Measurements from ENCODE around the gene TMEM86B. TPM values are rescaled to one million over a fixed set of nuclear protein-coding genes. Genes with fewer than 3 reads are reported as not detected.
"Not testable (repeated sequence)": the region's sequence is repeated elsewhere in the genome, so short reads cannot be mapped to it uniquely, and the experiment has no call there.

Gene TMEM86B
- total RNA-seq, 4 donors from 2014 or later = 1.1 to 3.6 (median 2.2) TPM; not detected in 1

- no peaks in the 10 kb centered on the region for H3K27me3 ChIP-seq
- H3K36me3 ChIP-seq = peaks cover 11 to 48% (median 16%) of the 10 kb centered on the region in 3 donors
- no peak for DNase-seq
- intact Hi-C loops (cut with DNase I) = no loop called here
- 83 to 90% methylated on average over 5 to 6 of the region's 7 CpGs for WGBS, 2 donors
- H3K9me3 ChIP-seq = no peaks in the 10 kb centered on the region
- no peaks in the 10 kb centered on the region for H3K4me1 ChIP-seq
- no peak for TF ChIP-seq POLR2A (IDR thresholded peaks at IDR 0.05)
- TF ChIP-seq CTCF (IDR thresholded peaks at IDR 0.05) = no peak
- no peak overlapping the region for H3K4me3 ChIP-seq
- H3K27ac ChIP-seq = no peak overlapping the region
Observed at GRCh38 chr19:55225415-55225958, 3.1 kb downstream of the TMEM86B start.

DNA sequence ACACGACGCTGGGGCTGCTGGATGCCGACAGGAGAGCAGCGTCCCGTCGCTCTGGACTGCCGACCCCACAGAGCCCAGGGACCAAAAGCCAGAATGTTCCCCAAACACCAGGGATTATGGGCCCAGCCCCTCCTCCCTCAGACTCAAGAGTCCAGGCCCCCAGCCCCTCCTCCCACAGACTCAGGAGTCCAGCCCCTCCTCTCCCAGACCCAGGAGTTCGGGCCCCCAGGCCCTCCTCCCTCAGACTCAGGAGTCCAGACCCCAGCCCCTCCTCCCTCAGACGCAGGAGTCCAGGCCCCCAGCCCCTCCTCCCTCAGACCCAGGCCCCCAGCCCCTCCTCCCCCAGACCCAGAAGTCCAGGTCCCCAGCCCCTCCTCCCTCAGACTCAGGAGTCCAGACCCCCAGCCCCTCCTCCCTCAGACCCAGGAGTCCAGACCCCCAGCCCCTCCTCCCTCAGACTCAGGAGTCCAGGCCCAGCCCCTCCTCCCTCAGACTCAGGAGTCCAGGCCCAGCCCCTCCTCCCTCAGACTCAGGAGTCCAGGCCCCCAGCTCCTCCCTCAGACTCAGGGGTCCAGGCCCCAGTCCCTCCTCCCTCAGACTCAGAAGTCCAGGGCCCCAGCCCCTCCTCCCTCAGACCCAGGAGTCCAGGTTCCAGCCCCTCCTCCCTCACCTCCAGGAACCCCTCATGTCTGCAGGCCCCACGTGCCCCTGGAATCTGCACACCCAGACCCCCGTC is 3.7 kb downstream of the TMEM86B start:
- H3K9me3 ChIP-seq; H3K4me3 ChIP-seq; DNase-seq; H3K27ac ChIP-seq; intact Hi-C loops (cut with DNase I); H3K4me1 ChIP-seq; H3K27me3 ChIP-seq: not testable (repeated sequence)
- H3K36me3 ChIP-seq = peaks cover 4 to 41% (median 12%) of the 10 kb centered on the region in 3 donors
- WGBS, 2 donors = 56 to 86% methylated on average over 2 to 9 of the region's 11 CpGs

GRCh38 chr19:55224038-55224665 is 4.4 kb downstream of the TMEM86B start:
- Histone ChIP-seq H3K4me3 (no peak overlapping the region), H3K9me3 (no peaks in the 10 kb centered on the region), H3K27me3 (no peaks in the 10 kb centered on the region), H3K36me3 (peaks cover 3 to 34% (median 8%) of the 10 kb centered on the region in 3 donors), H3K27ac (no peak overlapping the region), H3K4me1 (no peaks in the 10 kb centered on the region)
- TF ChIP-seq POLR2A (IDR thresholded peaks at IDR 0.05) (no peak), CTCF (IDR thresholded peaks at IDR 0.05) (no peak)
- intact Hi-C loops (cut with DNase I) = no loop called here
- no peak for DNase-seq
- 67 to 74% methylated on average over 8 to 10 of the region's 26 CpGs for WGBS, 2 donors

DNA sequence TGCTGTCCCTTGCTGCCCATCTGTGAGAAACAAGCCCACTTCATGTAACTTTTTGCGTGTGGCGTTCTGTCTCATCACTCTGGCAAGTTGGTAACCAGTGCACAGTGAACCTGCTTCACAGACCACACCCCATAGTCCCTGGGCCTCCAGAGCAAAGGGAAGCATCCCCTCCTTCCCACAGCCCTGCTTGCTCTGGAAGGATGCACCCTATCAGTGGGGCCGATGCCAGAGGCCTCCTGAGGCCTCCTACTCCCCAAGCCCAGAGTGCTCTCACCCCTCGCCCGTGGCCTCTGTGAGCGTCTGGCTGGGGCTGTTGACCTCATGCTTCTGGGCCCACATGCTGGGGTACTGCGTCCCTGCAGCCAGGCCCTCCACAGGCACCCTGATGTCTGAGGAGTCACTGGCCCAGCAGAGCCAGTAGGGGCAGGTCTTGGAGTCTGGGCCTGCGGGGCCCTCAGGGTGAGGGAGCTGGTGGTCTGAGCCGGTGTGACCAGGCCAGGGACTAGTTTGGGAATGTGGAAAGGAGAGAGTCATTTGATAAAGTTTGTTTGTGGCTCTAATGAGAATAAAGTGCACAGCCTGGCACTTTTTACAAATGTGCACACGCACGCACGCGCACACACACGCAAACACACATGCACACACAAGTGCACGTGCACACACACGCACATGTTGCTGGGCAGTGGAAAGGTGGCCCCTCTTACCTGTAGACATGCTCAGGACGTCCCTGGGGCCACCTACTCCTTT is 5.1 kb downstream of the TMEM86B start:
- 77 to 84% methylated on average over 12 of the region's 17 CpGs for WGBS, 2 donors

More for the DNA sequence above, 5.1 kb downstream of the TMEM86B start:
- Histone ChIP-seq H3K27me3 (no peaks in the 10 kb centered on the region), H3K4me1 (no peaks in the 10 kb centered on the region), H3K9me3 (no peaks in the 10 kb centered on the region), H3K27ac (no peak overlapping the region), H3K36me3 (peaks cover 3 to 27% (median 4%) of the 10 kb centered on the region in 3 donors), H3K4me3 (no peak overlapping the region)
- intact Hi-C loops (cut with DNase I) = no loop called here
- DNase-seq = no peak
- TF ChIP-seq POLR2A (IDR thresholded peaks at IDR 0.05) (no peak), CTCF (IDR thresholded peaks at IDR 0.05) (no peak)
